SK-N-SH treated with all-trans-retinoic acid at 6 μM for 48 hours (cell line): Measurements from ENCODE around the gene ZSWIM6.

Experiments
- PPARA ChIP-seq: fragments of 250-450 bp; sonication (Bioruptor Pico); IDR thresholded peaks from 2 replicates; pipeline ENCODE4 v1.5.0; 2020; ENCODE audit warnings: mild to moderate bottlenecking, borderline replicate concordance
- ZFP30 ChIP-seq: fragments of 450-650 bp; formaldehyde crosslinking; IDR thresholded peaks from 2 replicates; pipeline ENCODE4 v1.5.0; 2022; ENCODE audit warnings: mild to moderate bottlenecking, moderate library complexity
- ZNF565 ChIP-seq: fragments of 450-650 bp; formaldehyde crosslinking; conservative IDR thresholded peaks from 2 replicates; pipeline ENCODE4 v1.5.0; 2020; ENCODE audit warnings: low read depth, mild to moderate bottlenecking, moderate library complexity
- TF ChIP-seq, protein P1 (sequence below): fragments of 250-450 bp; sonication (Bioruptor Pico); IDR thresholded peaks from 2 replicates; pipeline ENCODE4 v1.8.0; 2021; ENCODE audit warnings: low read depth, mild to moderate bottlenecking, moderate library complexity, borderline replicate concordance
- TF ChIP-seq, protein P2 (sequence below): fragments of 250-450 bp; sonication (Bioruptor Pico); IDR thresholded peaks from 2 replicates; pipeline ENCODE4 v1.5.1; 2020; ENCODE audit warnings: low read depth, mild to moderate bottlenecking, moderate library complexity

DNA sequence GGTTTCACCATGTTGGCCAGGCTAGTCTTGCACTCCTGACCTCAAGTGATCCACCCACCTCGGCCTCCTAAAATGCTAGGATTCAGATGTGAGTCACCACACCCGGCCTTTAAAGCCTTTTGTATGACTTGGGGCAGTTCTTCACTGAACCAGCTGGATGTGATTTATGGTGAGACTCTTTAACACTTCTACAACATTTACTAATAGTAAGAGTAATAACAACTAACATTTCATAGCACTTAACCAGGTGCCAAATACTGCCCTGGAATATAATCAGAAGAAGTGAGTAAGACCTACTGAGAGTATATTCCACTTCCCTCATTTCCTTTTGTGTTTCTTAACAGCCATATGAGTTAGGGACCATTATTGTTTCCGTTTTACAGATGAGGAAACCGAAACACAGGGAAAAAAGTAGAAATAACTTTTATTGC lies 10.0 kb downstream of the ZSWIM6 start:
- TF ChIP-seq, protein P1, sequence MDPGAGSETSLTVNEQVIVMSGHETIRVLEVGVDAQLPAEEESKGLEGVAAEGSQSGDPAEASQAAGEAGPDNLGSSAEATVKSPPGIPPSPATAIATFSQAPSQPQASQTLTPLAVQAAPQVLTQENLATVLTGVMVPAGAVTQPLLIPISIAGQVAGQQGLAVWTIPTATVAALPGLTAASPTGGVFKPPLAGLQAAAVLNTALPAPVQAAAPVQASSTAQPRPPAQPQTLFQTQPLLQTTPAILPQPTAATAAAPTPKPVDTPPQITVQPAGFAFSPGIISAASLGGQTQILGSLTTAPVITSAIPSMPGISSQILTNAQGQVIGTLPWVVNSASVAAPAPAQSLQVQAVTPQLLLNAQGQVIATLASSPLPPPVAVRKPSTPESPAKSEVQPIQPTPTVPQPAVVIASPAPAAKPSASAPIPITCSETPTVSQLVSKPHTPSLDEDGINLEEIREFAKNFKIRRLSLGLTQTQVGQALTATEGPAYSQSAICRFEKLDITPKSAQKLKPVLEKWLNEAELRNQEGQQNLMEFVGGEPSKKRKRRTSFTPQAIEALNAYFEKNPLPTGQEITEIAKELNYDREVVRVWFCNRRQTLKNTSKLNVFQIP (CRISPR knock-in tag): no peak
- TF ChIP-seq ZFP30 (no peak), PPARA (CRISPR knock-in tag) (no peak), ZNF565 (CRISPR knock-in tag) (no peak)
- TF ChIP-seq, protein P2, sequence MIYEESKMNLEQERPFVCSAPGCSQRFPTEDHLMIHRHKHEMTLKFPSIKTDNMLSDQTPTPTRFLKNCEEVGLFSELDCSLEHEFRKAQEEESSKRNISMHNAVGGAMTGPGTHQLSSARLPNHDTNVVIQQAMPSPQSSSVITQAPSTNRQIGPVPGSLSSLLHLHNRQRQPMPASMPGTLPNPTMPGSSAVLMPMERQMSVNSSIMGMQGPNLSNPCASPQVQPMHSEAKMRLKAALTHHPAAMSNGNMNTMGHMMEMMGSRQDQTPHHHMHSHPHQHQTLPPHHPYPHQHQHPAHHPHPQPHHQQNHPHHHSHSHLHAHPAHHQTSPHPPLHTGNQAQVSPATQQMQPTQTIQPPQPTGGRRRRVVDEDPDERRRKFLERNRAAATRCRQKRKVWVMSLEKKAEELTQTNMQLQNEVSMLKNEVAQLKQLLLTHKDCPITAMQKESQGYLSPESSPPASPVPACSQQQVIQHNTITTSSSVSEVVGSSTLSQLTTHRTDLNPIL (CRISPR knock-in tag): no peak
